Lower leg skin (tissue), 3 donors: Measurements from ENCODE around the gene CD81.

Experiments
- CTCF ChIP-seq, 3 donors: fragments of 450-650 bp; IDR thresholded peaks; one replicate each; pipeline ENCODE4 v1.5.1; 2016; ENCODE audit warnings: antibody characterized with exemption in 3 of 3, mild to moderate bottlenecking in 3 of 3, moderate library complexity in 2 of 3
- POLR2A ChIP-seq, 2 donors: fragments of 450-650 bp; IDR thresholded peaks; one replicate each; pipeline ENCODE4 v1.6.1; 2016 to 2017; ENCODE audit warnings: antibody characterized with exemption in 2 of 2, mild to moderate bottlenecking in 1 of 2, moderate library complexity in 1 of 2

DNA sequence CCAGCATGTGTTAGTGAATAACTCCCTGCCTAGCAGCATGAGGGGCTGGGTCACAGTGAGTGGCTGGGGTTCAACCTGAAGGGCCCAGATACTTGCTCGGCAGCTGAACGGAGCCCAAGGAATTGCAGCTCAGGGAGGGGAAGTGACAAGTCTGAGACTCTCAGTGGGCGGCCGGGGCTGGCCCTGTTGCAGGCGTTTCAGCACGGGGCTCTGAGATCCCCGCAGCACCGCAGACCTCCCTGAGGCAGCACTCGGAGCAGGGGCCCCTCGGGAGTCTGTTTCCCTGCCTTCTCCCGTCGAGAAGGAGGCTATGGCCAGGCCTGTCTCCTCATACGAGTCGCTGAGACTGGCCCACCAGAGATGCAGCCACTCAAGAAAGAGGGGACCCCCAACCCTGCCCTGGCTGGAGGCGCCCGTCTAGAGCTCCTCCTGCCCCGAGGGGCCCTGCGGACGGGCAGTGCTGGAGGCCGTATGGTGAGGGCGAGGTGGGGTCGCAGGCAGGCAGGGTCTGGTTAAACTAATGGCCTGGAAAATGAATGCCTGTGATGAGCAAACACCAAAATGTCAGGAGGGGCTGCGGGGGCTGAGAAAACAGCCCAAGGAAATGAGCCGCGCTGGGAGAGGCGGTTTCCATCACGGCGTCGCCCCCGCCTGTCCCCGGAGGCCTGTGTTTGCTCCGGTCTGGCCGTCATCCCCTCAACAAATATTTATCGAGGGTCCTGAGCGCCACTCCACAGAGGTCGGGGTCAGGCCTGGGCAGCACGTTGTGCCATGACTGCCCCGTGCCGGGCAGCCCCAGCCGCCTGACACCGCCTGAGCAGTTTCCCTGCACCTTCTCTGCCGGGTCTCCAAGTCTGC lies 32.7 kb downstream of the CD81 start:
- TF ChIP-seq POLR2A (IDR thresholded peaks at IDR 0.05) (no peak), CTCF (IDR thresholded peaks at IDR 0.05) (no peak)
